ENCODE measurements around the gene MED12. TPM values are rescaled to one million over a fixed set of nuclear protein-coding genes. Genes with fewer than 3 reads are reported as not detected.

MED12 gene
- total and polyA plus RNA-seq, 10 of the 15 experiments (the other 5 are each of a cell fraction or from before 2014, with no cell fraction given): 0.68 to 28.5 (median 13.7) TPM

DNA sequence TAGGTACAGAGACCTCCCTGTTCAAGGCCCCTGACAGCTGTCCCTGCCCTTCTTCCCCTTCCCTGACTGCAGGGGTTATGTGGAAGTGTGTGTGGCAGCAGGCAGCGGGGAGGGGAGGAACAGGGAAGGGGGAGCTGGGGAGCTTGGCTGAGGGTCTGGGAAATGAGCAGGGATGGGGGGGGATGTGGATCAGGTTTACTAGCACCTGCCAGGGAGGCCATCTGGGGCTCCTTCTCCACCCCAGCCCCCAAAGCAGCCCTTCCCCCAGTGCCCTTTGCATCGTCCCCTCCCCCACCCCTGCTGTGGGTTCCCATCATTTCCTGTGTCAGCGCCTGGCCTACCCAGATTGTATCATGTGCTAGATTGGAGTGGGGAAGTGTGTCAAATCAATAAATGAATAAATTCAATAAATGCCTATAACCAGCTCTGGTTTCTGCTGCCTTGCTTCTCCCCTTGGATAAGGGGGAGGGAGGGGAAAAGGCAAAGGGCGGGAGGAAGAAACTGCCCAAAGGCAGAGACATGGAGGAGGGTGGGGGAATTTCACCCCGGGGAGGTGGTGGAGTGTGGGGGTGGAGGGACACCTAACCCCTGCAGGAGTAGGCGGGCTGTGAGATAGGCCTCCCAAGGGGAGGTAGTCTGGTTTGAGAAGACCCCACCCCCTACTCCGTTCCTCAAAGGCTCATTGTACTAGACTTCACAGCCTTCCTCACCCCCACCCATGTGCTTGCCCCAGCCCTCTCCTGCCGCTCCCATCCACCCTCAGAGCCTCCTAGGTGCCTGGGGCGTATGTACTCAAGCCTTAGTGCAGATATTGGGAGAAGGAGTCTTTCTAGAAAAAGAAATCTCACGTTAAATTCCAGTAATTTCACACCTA lies 15.0 kb upstream of the MED12 start (continued):
- TF ChIP-seq, protein P1, sequence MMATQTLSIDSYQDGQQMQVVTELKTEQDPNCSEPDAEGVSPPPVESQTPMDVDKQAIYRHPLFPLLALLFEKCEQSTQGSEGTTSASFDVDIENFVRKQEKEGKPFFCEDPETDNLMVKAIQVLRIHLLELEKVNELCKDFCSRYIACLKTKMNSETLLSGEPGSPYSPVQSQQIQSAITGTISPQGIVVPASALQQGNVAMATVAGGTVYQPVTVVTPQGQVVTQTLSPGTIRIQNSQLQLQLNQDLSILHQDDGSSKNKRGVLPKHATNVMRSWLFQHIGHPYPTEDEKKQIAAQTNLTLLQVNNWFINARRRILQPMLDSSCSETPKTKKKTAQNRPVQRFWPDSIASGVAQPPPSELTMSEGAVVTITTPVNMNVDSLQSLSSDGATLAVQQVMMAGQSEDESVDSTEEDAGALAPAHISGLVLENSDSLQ (IDR thresholded peaks at IDR 0.05): no peak
- TF ChIP-seq, protein P2, sequence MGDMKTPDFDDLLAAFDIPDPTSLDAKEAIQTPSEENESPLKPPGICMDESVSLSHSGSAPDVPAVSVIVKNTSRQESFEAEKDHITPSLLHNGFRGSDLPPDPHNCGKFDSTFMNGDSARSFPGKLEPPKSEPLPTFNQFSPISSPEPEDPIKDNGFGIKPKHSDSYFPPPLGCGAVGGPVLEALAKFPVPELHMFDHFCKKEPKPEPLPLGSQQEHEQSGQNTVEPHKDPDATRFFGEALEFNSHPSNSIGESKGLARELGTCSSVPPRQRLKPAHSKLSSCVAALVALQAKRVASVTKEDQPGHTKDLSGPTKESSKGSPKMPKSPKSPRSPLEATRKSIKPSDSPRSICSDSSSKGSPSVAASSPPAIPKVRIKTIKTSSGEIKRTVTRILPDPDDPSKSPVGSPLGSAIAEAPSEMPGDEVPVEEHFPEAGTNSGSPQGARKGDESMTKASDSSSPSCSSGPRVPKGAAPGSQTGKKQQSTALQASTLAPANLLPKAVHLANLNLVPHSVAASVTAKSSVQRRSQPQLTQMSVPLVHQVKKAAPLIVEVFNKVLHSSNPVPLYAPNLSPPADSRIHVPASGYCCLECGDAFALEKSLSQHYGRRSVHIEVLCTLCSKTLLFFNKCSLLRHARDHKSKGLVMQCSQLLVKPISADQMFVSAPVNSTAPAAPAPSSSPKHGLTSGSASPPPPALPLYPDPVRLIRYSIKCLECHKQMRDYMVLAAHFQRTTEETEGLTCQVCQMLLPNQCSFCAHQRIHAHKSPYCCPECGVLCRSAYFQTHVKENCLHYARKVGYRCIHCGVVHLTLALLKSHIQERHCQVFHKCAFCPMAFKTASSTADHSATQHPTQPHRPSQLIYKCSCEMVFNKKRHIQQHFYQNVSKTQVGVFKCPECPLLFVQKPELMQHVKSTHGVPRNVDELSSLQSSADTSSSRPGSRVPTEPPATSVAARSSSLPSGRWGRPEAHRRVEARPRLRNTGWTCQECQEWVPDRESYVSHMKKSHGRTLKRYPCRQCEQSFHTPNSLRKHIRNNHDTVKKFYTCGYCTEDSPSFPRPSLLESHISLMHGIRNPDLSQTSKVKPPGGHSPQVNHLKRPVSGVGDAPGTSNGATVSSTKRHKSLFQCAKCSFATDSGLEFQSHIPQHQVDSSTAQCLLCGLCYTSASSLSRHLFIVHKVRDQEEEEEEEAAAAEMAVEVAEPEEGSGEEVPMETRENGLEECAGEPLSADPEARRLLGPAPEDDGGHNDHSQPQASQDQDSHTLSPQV (IDR thresholded peaks at IDR 0.05): no peak
- TF ChIP-seq SIN3A (IDR thresholded peaks at IDR 0.05; ENCODE audit: low read depth, low read length): no peak
- TF ChIP-seq MEF2A (IDR thresholded peaks at IDR 0.05; ENCODE audit: insufficient read depth, low read depth, low read length): no peak
- no peak for TF ChIP-seq ZBTB4 (CRISPR knock-in tag; IDR thresholded peaks at IDR 0.05)
- TF ChIP-seq, protein P3, sequence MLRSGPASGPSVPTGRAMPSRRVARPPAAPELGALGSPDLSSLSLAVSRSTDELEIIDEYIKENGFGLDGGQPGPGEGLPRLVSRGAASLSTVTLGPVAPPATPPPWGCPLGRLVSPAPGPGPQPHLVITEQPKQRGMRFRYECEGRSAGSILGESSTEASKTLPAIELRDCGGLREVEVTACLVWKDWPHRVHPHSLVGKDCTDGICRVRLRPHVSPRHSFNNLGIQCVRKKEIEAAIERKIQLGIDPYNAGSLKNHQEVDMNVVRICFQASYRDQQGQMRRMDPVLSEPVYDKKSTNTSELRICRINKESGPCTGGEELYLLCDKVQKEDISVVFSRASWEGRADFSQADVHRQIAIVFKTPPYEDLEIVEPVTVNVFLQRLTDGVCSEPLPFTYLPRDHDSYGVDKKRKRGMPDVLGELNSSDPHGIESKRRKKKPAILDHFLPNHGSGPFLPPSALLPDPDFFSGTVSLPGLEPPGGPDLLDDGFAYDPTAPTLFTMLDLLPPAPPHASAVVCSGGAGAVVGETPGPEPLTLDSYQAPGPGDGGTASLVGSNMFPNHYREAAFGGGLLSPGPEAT (IDR thresholded peaks at IDR 0.05; ENCODE audit: low read depth): peak; percentile 70
- TF ChIP-seq NR2C2 (IDR thresholded peaks at IDR 0.05; ENCODE audit: borderline replicate concordance, control insufficient read depth, insufficient read length, low read depth): no peak
- TF ChIP-seq CREB1 (IDR thresholded peaks at IDR 0.05; ENCODE audit: low read depth): no peak
- no peak for TF ChIP-seq SMAD1 (IDR thresholded peaks at IDR 0.05; ENCODE audit: low read depth, partially characterized antibody)
- no peak for TF ChIP-seq NRF1 (conservative IDR thresholded peaks at IDR 0.05; ENCODE audit: low read depth, low read length)
- TF ChIP-seq, protein P4, sequence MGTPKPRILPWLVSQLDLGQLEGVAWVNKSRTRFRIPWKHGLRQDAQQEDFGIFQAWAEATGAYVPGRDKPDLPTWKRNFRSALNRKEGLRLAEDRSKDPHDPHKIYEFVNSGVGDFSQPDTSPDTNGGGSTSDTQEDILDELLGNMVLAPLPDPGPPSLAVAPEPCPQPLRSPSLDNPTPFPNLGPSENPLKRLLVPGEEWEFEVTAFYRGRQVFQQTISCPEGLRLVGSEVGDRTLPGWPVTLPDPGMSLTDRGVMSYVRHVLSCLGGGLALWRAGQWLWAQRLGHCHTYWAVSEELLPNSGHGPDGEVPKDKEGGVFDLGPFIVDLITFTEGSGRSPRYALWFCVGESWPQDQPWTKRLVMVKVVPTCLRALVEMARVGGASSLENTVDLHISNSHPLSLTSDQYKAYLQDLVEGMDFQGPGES (IDR thresholded peaks at IDR 0.05): no peak
- TF ChIP-seq ZNF274 (IDR thresholded peaks at IDR 0.05; ENCODE audit: insufficient read depth, insufficient read length): no peak
- TF ChIP-seq SMC3 (IDR thresholded peaks at IDR 0.05; ENCODE audit: borderline replicate concordance, low read length): no peak
- TF ChIP-seq, protein P5, sequence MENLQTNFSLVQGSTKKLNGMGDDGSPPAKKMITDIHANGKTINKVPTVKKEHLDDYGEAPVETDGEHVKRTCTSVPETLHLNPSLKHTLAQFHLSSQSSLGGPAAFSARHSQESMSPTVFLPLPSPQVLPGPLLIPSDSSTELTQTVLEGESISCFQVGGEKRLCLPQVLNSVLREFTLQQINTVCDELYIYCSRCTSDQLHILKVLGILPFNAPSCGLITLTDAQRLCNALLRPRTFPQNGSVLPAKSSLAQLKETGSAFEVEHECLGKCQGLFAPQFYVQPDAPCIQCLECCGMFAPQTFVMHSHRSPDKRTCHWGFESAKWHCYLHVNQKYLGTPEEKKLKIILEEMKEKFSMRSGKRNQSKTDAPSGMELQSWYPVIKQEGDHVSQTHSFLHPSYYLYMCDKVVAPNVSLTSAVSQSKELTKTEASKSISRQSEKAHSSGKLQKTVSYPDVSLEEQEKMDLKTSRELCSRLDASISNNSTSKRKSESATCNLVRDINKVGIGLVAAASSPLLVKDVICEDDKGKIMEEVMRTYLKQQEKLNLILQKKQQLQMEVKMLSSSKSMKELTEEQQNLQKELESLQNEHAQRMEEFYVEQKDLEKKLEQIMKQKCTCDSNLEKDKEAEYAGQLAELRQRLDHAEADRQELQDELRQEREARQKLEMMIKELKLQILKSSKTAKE (IDR thresholded peaks at IDR 0.05; ENCODE audit: low read depth, poor library complexity, severe bottlenecking): no peak
- peak; percentile 72 for TF ChIP-seq RUNX3 (IDR thresholded peaks at IDR 0.05; ENCODE audit: low read length)
